ENCODE measurements around the gene CHRD.

The CHRD gene

GRCh38 chr3:184384342-184384741, 4.5 kb downstream of the CHRD start:
- no peak for DNase-seq

- DNase-seq: no peak
Measured at GRCh38 chr3:184384856-184385422, 5.1 kb downstream of the CHRD start.

GRCh38 chr3:184386047-184386806, 6.4 kb downstream of the CHRD start:
- no peak for DNase-seq

- DNase-seq: no peak
Measured at GRCh38 chr3:184387174-184387714, 7.4 kb downstream of the CHRD start.

- no peak for DNase-seq
Measured at GRCh38 chr3:184388164-184388935, 8.5 kb downstream of the CHRD start.

GRCh38 chr3:184388936-184389230, 9.0 kb downstream of the CHRD start:
- no peak for DNase-seq

GRCh38 chr3:184389384-184389783, 9.5 kb downstream of the CHRD start:
- no peak for DNase-seq

- DNase-seq: no peak
Measured at GRCh38 chr3:184389935-184390528, 10.2 kb downstream of the CHRD start.

- no peak for DNase-seq
Measured at GRCh38 chr3:184391266-184391665, 11.4 kb downstream of the CHRD start.

- DNase-seq: no peak
Measured at GRCh38 chr3:184395320-184395660, 15.4 kb downstream of the CHRD start.

- no peak for DNase-seq
Measured at GRCh38 chr3:184399410-184399809, 19.6 kb downstream of the CHRD start.

GRCh38 chr3:184405075-184406030, 25.5 kb downstream of the CHRD start:
- no peak for DNase-seq

- DNase-seq: no peak
Measured at GRCh38 chr3:184409331-184409926, 29.6 kb downstream of the CHRD start.

- DNase-seq: no peak
Measured at GRCh38 chr3:184409946-184410500, 30.2 kb downstream of the CHRD start.

GRCh38 chr3:184414418-184415202, 34.8 kb downstream of the CHRD start:
- DNase-seq: no peak

- no peak for DNase-seq
Measured at GRCh38 chr3:184415203-184415490, 35.3 kb downstream of the CHRD start.

GRCh38 chr3:184417619-184418327, 37.9 kb downstream of the CHRD start:
- DNase-seq: peak; percentile 63

GRCh38 chr3:184419171-184419570, 39.3 kb downstream of the CHRD start:
- no peak for DNase-seq

GRCh38 chr3:184423561-184423960, 43.7 kb downstream of the CHRD start:
- DNase-seq: no peak

- DNase-seq: no peak
Measured at GRCh38 chr3:184426691-184427141, 46.9 kb downstream of the CHRD start.

All from stimulated activated CD4-positive, alpha-beta T cell treated with anti-CD3 and anti-CD28 coated beads, Interleukin-12 subunit alpha, Interleukin-12 subunit beta, amount 100 ng/mL, for 4 hours (primary cell).